ENCODE measurements around the gene RPL12.

DNA sequence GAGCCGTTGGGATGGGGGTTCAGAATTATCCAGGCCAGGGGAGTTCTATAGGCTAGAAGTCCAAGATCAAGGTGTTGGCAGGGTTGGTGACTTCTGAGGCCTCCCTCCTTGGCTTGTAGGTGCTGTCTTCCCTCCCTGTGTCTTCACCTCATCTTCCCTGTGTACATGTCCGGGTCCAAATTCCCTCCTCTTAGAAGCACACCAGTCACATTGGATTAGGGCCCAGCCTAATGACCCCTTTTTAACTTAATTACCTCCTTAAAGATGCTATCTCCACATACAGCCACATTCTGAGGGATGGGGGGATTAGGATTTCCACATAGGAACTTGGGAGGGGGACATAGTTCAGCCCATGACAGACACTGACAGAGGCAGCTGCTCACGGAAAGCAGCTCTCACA, 12.2 kb upstream of the RPL12 start:
- TF ChIP-seq POLR2AphosphoS5 (IDR thresholded peaks at IDR 0.05; ENCODE audit: low read depth, low read length) (no peak), POLR2A (IDR thresholded peaks at IDR 0.05; ENCODE audit: low read depth, low read length) (no peak), TAF1 (IDR thresholded peaks at IDR 0.05; ENCODE audit: low read depth, low read length) (no peak), SPI1 (IDR thresholded peaks at IDR 0.05; ENCODE audit: low read depth, low read length) (no peak), PAX5 (IDR thresholded peaks at IDR 0.05; ENCODE audit: insufficient read depth, low read length, severe bottlenecking) (no peak)
